Amniotic stem cell (primary cell): Measurements from ENCODE around the gene CHKA.

Experiments
- DNase-seq: peaks from one replicate; lab custom pipeline; 2025; lab: John Stamatoyannopoulos, UW

The CHKA gene

DNA sequence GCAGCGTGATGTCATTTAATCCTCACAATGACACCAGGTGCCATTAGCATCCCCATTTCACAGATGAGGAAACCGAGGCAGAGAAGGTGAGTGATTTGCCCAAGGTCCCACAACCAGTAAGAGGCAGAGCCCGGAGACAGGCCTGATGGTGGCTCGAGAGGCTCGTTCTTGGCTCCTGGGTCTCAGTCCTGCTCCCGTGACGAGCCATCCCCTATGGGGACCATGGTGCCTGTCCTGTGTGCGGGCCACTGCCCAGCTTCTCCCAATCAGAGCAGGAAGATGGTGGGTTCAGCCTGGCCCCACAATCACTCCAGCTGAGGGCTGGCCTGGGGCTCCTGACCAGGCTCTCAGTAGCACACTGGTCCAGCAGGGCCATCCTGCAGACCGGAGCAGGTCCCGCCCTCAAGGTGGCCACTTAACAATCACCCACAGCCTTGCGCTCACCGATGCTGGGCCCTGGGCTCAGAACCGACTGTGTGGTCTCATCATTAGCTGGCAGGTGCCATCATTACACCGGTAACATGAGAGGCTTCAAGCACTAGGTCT, 107.5 kb downstream of the CHKA start:
- DNase-seq = no peak

DNA sequence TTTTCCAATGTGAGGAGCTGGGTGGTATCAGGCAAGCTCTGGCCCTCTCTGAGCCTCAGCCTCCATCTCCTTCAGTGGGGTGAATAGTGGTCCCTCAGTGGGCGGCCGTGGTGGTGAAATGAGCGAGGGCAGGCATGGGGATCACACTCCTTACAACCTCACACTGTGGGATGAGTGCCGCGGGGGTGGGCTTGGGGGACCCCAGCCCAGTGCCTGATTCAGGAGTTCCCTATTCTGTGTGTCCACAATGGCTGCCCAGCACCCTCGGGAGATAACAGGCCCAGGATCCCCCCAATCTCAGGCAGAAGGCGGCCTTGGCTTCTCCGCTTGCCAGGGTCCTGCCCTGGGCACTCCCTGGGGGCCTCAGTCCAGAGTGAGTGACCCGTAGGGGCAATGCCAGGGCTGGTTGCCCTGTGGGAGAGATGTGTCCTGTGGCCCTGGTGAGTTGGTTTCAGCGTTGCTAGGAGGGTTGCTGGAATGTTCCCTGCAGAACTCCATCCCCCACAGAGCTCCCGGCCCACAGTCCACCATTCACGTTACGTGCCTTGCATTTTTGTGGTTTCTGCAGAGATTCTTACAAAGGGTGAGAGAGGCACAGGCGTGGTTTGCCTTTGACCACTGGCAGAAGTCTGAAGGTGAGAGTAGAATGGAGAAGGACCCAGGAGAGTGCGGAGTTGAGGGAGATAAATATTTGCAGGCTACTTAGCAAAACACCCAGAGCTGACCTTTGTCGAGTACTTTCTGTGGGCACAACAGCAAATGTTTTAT, 108.2 kb downstream of the CHKA start:
- DNase-seq = peak; percentile 82

DNA sequence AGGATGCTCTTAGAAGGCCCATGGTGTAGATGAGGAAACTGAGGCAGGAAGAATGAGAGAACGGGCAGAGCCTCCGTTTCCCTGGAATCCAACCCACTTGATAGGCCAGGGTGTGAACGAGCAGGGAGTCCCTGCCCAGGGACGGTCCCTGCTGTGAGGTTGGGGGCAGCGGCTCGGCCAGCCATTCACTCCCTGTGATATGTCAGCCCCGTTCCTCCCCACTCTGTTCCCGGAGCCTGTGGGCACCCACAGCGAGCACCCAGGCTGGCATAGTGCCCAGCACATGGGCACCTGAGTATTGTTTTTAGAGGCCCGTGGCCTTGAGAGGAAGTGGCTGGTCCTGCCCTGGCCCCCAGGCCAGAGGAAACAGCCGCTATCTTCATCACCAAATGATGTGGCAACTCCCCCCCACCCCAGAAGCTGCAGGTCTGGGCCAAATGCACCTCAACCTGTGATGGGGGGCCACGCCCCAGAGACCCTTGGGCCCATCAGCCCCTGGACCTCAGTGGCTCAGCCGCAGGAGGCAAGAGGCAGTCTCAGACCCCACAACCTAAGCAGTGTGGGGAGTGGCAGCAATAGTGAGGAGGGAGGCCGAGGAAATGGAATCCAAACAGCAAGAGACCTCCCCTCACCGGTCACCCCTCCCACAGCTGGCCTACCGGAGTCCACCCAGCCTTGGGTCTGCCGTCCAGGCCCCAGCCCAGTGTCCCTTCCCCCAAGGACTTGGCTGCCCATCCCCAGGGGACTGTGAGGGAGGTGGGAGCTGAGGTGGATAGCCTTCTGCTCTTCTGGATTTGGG, 108.9 kb downstream of the CHKA start:
- no peak for DNase-seq

DNA sequence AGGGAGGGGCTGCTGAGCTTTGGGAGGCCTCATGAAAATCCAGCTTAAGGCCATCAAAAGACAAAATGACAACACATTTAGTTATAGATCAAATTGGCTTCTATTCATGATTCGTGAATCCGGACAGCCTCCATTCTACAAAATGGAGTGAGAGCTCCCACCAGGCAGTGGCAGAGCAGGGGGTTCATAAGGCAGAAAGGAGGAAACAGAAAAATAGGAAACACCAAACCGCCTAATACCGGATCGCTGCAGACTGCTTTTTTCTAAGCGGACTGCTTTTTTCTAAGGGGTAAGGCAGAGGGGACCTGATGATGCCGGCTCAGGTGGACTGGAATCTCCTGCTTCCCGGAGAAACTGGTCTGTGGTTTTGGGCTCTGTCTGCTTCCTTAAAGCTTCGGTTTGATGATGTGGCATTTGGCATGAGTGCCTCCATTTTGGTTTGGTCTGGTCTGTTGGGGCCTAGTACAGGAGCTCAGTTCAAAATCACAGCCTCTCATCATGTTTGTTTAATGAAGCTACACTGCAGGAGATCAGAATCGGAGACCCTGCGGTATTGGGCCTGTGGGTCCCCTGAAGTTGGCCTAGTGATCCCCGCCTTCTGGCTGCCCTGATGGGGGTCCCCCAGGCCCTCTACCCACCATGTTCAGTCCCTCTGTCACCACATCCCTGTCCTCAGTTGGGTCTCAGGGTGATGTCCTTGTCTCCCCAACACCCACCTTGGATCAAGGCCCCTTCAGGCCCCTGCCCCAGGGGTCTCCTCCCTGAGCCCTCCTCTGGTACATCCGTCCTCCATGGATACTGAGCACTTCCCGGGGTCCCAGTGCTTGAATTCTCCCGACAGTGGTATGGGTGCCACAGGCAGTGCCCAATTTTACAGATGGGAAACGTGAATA, 109.9 kb downstream of the CHKA start:
- no peak for DNase-seq

- peak; percentile 70 for DNase-seq
Observed at GRCh38 chr11:68010090-68011041, 110.8 kb downstream of the CHKA start, which contains the start of gene ALDH3B1. Gene ALDH3B1, plus strand, starts transcription at chr11:68010327. Its CDS starts 4,971 bp downstream, at chr11:68015298.

- DNase-seq = no peak
Observed at GRCh38 chr11:68009391-68010089, 111.6 kb downstream of the CHKA start.

- DNase-seq = no peak
Observed at GRCh38 chr11:68008381-68009337, 112.5 kb downstream of the CHKA start.

DNA sequence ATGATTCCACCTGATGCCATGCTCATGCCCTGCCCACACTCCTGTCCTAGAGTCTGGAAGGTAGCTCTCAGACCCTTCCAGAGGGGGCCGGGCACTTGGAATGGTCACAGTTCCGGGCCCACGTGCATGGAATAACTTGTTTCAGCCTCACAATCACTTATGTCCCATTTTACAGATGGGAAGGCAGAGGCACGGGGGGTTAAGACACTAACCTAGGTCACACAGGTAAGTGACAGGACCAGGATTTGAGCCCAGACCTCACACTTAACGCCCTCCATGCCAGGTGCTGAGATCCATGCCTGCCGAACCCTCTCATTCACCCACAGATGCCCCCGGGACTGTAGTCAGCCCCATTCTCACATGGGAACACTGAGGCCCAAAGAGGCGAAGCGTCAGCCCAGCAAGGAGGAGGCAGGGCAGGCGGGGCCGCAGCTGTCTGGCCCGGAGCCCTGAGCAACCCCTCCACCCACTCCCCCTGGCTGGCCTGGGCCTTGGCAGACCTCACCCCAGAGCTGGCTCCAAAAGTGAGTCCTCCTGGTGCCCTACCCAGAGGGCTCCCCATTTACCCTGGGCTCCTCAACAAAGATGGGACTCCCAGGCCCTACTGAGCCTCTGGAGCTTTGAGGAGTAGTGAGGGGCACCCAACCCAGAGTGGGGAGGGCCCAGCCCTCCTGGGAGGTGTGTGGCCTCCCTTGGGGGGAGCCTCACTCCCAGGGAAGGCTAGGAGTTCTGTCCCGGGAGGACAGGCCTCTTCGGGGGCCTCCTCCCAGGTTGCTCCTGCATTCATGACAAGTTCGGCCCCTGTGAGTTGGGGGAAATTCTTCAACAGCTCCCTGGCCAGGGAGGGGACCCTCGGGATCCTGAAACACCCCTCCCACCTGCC, 113.4 kb downstream of the CHKA start:
- no peak for DNase-seq

DNA sequence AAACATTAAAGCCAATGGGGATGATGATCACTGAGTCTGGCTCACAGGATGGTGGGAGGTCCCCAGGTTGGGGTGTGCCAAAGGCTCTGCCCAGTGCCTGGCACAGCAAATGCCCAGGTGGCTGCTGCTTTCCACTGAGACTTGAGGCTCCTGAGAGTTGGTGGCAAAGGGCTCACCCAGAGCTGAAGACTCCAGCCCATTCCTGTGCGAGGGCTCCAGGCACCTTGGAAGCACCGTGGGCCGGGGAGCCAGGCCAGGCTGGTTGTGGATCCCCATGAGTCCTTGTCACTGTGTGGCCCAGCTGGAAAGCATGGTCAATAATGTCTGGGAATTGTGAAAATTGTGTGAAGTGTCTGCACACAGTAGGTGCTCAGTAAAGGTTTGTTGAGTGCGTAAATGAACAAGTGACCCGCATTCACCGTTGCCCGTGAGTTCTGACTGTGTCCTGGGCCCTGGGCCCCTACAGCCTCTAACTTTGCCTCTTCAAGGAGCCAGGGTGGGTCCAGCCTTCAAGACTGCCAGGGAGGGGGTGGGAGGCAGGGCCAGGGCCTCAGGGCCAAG, 114.5 kb downstream of the CHKA start:
- no peak for DNase-seq

DNA sequence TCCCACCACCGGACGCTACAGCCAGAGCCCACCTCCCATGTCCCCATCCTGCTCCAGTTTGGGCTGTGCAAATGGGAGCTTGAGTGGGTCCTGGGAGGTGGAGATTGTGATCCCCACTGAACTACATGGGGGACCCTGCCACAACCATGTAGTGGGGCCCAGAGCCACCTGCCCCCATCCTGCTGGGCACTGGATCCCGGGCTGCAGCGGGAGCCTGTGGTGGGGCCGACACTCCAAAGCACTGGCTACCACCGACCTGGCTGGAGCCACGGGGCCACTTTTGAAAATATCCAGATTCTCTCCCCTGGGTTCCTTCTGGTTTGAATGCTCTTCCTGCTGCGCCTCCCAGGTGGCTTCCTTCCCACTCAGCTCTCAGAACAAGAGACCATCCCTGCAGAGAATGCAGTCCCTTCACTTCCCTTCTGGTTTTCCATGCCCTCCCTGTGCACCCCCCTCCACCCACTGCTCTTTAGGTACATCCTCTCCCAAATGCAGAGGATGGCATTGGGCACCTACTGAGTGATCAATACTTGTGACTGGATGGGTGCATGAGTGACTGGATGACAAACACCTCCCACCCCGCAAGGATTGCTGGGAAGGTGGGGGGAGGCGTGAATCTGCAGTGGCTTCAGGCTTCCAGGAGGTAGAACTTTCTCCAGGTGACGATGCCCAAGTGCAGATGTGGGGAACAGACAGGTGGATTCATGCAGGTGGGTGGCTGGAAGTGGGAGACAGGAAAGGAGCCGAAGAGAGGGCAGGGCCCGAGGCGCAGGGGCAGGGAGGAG, 116.4 kb downstream of the CHKA start:
- no peak for DNase-seq

DNA sequence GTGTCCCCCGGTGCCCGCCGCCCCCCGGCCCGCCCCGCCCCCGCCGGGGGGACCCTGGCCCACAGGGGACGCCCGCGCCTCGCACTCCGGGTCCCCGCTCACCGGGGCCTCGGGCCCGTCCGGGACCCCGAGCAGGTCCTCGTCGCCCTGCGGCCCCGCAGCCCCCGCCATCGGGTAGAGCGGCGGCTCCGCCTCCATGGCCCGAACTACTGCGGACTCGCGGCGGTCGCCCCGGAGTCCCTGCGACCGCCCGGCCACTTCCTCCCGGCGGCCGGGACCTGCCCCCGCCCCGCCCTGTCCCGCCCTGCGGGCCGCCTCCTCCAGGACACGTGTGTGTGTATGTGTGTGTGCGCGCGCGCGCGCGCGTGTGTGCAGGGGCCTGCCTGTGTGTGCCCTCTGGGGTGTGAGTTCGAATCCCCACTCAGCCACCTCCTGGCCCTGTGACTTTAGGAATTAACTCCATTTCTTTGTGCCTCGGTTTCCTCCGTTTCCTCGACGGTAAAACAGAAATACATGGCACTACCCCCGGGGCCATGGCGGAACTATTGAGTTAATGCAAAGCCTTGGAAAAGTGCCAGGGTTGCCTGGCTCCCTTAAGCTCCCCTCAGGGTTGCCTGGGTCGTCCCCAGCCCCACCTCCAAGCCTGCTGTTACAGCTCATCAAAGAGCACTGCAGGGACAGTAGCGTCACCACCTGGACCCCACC, 117.2 kb downstream of the CHKA start, which contains the start of gene UNC93B1:
TSS of gene UNC93B1 (minus strand) at position 252 of the 705 bp plus-strand sequence. CDS start at position 198, 54 bp downstream.
- peak; percentile 39 for DNase-seq

GRCh38 chr11:68002938-68003845, 118.0 kb downstream of the CHKA start:
- no peak for DNase-seq
